ENCODE measurements around the gene ATP13A2.

DNA sequence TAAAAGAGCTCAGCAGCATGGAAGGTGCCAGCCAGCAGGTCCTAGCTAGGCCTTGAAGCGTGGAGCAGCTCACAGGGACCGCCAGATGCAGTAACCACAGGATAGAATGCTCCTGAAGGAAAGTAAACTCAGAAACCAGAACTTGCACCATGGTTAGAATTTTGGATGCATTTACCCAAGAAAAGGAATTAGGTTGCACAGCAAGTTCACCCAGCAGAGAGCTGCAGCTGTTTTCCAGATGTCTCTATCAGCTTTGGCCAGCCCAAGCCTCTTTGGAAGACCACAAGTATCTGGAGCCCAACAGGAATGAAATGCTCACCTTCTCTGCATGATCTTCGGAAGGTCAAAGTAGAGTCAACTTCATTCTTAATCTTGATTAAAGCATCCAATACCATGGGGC is 21.0 kb upstream of the ATP13A2 start:
- TF ChIP-seq, protein P1, sequence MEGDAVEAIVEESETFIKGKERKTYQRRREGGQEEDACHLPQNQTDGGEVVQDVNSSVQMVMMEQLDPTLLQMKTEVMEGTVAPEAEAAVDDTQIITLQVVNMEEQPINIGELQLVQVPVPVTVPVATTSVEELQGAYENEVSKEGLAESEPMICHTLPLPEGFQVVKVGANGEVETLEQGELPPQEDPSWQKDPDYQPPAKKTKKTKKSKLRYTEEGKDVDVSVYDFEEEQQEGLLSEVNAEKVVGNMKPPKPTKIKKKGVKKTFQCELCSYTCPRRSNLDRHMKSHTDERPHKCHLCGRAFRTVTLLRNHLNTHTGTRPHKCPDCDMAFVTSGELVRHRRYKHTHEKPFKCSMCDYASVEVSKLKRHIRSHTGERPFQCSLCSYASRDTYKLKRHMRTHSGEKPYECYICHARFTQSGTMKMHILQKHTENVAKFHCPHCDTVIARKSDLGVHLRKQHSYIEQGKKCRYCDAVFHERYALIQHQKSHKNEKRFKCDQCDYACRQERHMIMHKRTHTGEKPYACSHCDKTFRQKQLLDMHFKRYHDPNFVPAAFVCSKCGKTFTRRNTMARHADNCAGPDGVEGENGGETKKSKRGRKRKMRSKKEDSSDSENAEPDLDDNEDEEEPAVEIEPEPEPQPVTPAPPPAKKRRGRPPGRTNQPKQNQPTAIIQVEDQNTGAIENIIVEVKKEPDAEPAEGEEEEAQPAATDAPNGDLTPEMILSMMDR (conservative IDR thresholded peaks at IDR 0.05; ENCODE audit: low read depth, low read length) = no peak
- no peak for TF ChIP-seq EZH2 (IDR thresholded peaks at IDR 0.05; ENCODE audit: borderline replicate concordance, low read depth, low read length, poor library complexity, severe bottlenecking)

Measured in A673 (cell line).